RPMI8226 (cell line): ENCODE measurements around the gene ABHD2.
A peak's percentile ranks its signal among the peaks of the same experiment; 100 is the strongest.
"Not testable (repeated sequence)": the region's sequence is repeated elsewhere in the genome, so short reads cannot be mapped to it uniquely, and the experiment has no call there.

Source experiments
- DNase-seq: peaks from one replicate; pipeline ENCODE4 v3.0.0-alpha.2; 2015

ABHD2 gene

DNA sequence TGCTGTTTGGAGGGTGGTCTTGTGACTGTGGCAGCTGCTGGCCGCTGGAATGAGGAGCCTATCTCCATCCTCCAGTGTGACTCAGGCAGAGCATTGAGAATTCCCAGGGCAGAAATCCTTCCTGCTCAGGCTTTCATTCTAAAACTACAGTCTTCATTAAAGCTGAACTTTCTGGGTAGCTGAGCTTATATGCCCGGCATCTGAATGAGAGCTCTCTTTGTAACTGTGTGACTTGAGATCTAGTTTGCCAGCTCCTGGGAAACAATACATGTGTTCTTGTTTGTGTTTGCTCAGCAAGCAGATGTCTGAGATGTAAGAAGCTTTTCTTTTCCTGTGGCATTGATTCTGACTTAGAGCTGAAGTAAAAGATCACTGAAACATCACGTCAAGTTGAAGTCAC lies 110.7 kb downstream of the ABHD2 start:
- no peak for DNase-seq

DNA sequence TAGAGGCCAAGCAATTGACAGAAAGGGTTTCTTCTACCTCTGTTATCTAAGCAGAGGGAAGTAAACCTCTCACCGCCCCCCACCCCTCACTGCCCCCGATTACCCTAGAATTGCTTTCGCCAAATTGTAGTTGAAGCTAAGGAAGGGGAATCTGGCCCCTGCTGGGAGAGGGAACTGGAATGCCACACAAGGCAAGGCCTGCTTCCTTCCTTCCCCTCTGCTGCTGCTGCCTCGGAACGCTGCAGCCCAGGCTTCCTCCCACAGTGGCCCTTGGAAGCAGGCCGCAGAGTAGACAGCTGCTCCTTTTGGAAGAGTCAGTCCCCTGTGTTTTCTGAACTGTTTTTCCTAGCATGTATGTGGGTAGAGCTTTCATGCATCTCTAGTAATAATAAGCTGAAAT lies 111.5 kb downstream of the ABHD2 start:
- no peak for DNase-seq

GRCh38 chr15:89200182-89200581 lies 111.9 kb downstream of the ABHD2 start:
- no peak for DNase-seq

- no peak for DNase-seq
Measured at GRCh38 chr15:89201465-89202005, 113.3 kb downstream of the ABHD2 start.

- DNase-seq, result no peak
Measured at GRCh38 chr15:89203705-89204273, 115.5 kb downstream of the ABHD2 start.

DNA sequence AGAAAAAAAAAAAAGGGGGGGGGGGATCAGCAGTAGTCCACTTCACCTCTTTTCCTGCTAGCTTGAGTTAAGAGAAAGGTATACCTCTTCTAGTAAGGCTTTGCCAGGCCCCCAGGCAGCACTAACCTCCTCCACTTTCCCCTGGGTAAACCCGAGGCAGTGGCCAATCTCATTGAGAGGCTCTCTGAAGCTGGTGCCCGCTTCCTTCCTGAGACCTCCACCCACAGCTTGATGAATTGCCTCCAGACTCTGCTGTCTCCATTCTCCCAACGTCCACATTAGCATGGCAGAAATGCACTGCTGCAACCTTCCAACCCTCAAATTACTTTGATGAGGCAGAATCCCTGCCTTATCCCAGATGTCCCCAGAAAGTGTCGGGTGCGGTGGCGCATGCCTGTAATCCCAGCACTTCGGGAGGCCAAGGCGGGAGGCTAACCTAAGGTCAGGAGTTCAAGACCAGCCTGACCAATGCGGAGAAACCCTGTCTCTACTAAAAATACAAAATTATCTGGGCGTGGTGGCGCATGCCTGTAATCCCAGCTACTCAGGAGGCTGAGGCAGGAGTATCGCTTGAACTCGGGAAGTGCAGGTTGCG lies 117.8 kb downstream of the ABHD2 start:
- no peak for DNase-seq

GRCh38 chr15:89206908-89207331 lies 118.7 kb downstream of the ABHD2 start:
- peak; percentile 77 for DNase-seq

GRCh38 chr15:89208256-89208655 lies 120.0 kb downstream of the ABHD2 start:
- DNase-seq, result no peak

GRCh38 chr15:89209057-89209456 lies 120.8 kb downstream of the ABHD2 start:
- DNase-seq, result no peak

DNA sequence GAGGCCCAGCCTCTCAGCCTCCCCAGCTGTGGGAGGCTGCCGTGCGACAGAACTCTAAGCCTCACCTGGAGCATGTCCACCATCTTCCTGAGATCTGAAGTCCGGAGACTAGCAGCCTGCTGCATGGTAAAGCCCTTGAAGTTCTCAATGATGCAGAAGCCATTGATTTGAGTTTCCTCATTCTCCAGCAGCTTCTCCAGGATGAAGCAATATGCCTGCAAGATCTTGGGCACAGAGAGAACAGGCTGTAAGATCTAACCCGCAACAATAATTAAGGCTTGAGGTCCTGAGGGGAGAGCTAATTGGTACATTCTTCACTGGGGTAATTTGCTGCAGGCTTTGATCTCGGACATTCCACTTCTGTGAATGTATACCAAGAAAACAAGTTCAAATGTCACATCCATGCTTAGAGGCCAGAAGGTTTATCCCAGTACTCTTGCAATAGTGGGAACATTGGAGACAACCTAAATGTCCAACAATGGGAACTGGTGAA lies 123.5 kb downstream of the ABHD2 start:
- DNase-seq, result no peak

GRCh38 chr15:89215627-89216026 lies 127.4 kb downstream of the ABHD2 start:
- no peak for DNase-seq

DNA sequence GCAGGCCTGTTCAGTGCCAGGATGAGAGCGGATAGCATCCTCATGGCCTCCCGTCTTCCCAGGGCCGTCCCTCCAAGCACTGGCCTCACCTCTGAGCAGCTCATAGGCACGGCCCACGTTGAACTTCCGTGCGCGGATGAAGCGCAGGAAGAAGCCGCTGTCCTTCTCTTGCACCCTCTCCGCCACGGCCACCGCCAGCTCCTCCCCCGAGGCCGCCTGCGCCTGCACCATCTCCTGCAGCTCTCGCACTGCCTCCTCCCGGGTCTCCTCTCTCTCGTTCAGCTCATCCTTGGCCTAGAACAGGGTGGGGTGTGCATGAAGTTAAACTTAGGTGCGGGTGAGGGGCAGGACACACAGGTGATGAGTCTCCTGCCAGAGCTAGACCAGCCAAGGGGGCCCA lies 128.8 kb downstream of the ABHD2 start:
- no peak for DNase-seq

GRCh38 chr15:89217686-89218376 lies 129.6 kb downstream of the ABHD2 start:
- DNase-seq, result no peak

DNA sequence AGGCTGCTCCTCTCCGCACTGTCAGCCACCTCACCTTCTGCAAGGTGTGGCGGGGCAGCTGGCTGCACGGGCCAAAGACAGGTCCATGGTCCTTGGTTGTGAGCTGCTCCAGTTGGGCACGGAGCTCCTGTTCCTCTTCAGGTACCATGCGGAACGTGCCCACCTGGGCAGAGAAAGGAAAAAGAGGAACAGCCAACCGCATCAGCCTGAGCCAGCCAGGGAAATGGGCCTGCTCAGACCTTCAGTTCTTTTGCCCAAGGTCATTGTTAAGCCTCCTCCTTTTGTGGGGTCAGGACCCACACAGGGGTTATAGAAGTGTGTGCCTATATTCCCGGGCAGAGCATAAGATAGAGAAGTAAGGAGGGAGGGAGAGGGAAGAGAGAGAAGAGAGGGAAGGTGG lies 130.3 kb downstream of the ABHD2 start:
- no peak for DNase-seq

DNA sequence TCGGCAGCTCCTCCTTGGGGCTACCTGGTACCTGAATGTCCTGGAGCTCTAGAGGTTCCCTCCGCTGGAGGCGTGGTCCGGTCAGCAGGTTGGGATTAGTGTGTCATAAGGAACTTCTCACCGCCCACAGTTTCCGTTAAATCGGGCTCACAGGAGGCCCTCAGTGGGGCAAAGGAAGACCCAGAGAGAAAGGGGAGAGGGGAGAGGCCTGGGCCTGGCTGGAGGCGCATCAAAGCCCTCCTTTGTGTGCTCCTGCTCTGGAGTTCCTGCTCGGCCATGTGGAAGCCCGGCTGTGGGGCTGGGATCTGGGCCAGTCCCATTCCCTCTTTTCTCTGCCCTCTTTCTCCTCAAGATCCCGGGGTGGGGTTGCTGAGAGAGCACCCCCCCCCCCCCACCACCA lies 133.3 kb downstream of the ABHD2 start, which contains the start of gene RLBP1:
RLBP1 (minus strand) TSS at position 37 of the 400 bp plus-strand sequence. CDS start 2,604 bp downstream, outside the sequence.
- no peak for DNase-seq

DNA sequence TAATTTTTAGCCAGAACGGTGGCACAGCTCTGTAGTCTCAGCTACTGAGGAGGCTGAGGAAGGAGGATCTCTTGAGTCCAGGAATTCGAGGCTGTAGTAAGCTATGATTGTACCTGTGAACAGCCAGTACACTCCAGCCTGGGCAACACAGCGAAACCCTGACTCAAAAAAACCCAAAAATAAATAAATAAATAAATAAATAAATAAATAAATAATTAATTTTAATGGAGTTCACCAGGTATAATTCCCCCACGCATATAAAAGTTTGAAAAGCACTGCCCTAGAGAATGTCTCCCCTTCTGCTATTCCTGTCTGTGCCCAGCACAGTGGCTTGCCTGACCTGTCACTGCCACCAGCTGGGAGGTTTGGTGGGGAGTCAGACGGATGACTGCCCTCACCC lies 137.3 kb downstream of the ABHD2 start:
- no peak for DNase-seq

DNA sequence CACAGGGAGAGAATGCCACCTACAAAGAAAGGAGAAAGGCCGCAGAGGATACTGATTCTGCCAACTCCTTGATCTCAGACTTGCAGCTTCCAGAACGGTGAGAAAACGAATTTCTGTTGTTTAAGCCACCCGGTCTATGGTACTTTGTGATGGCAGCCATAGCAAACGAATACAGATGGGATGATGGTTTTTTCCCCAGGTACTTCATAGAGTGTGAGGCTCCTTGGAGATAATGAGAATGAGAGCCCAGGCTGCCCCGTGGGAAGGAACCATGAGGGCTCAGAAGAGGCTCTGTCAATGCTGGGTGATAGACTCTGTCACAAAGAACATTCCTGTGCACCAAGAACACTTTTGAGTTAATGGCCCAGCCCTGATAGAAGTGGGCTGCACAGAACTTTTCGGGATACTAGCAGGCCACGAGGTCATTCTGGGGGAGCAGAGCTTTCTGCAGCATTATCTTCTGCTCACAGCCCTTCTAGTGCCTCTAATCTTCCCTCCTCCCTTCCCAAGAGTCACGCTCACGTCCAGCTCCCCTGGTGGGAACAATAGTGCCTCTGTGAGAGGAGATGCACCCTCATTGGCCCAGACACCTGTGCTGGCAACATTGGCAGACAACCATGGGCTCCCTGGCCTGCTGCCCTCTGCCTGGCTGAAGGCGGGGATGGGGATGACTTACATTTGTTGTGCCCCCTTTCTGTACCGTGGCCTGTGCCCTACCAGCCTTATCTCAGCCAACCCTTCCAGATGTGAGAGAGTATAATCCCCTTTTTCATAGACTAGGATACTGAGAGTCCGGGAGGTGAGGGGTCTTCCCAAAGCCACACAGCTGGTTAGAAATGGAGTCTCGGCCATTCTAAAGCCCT lies 138.3 kb downstream of the ABHD2 start:
- no peak for DNase-seq

- no peak for DNase-seq
Measured at GRCh38 chr15:89227425-89227824, 139.2 kb downstream of the ABHD2 start.

DNA sequence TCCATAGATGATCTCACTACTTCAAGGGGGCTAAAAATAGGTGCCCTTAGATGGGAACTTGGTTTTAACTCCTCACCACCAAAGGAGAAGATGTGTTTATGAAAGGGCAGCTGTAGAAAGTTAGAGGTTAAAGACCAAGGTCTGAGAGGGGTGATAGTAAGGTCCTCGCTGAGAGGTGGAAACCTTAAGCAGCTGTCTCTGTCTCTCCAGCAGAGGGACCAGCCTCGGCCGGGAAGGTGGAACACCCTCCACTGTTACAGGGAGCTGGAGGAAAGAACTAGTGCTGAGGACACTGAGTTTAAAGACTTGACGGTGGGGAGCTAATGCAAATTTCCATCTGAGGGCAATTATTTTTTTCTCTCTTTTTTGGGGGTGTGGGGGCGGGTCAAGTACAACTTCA lies 142.0 kb downstream of the ABHD2 start:
- no peak for DNase-seq

- DNase-seq, result no peak
Measured at GRCh38 chr15:89231832-89232231, 143.6 kb downstream of the ABHD2 start.

- not testable (repeated sequence) for DNase-seq
Measured at GRCh38 chr15:89239883-89240810, 151.9 kb downstream of the ABHD2 start.
